ENCODE results near the gene ABCC1.
A peak's percentile ranks its signal among the peaks of the same experiment; 100 is the strongest.

GRCh38 chr16:16183562-16183961, 234.1 kb downstream of the ABCC1 start:
- TF ChIP-seq SMC3 (IDR thresholded peaks at IDR 0.05; ENCODE audit: low read depth, low read length) (no peak), POLR2A (IDR thresholded peaks at IDR 0.05; ENCODE audit: low read depth, low read length) (no peak), CEBPB (IDR thresholded peaks at IDR 0.05; ENCODE audit: low read depth, low read length) (no peak), ELK1 (IDR thresholded peaks at IDR 0.05; ENCODE audit: borderline replicate concordance, low read depth, low read length) (no peak)
- TF ChIP-seq, protein P1, sequence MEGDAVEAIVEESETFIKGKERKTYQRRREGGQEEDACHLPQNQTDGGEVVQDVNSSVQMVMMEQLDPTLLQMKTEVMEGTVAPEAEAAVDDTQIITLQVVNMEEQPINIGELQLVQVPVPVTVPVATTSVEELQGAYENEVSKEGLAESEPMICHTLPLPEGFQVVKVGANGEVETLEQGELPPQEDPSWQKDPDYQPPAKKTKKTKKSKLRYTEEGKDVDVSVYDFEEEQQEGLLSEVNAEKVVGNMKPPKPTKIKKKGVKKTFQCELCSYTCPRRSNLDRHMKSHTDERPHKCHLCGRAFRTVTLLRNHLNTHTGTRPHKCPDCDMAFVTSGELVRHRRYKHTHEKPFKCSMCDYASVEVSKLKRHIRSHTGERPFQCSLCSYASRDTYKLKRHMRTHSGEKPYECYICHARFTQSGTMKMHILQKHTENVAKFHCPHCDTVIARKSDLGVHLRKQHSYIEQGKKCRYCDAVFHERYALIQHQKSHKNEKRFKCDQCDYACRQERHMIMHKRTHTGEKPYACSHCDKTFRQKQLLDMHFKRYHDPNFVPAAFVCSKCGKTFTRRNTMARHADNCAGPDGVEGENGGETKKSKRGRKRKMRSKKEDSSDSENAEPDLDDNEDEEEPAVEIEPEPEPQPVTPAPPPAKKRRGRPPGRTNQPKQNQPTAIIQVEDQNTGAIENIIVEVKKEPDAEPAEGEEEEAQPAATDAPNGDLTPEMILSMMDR (conservative IDR thresholded peaks at IDR 0.05; ENCODE audit: low read depth, low read length): 0 out of 2 replicates have a peak, but pooled peaks have one; percentile 2

Measured in IMR-90 (cell line).